K562 (cell line): ENCODE measurements around the gene JDP2. TPM values are rescaled to one million over a fixed set of nuclear protein-coding genes. Genes with fewer than 3 reads are reported as not detected.

Experiments
- ATAC-seq: fragments of 200-7000 bp; cut with Tn5 transposase; 3 replicates; pipeline ENCODE4 v1.9.1; 2020; ENCODE audit warnings: moderate library complexity
- BruUV-seq: library from RNA; stranded (reverse); fragments of 400-500 nt; replicated peaks from 2 replicates; lab custom pipeline; 2021; lab: Mats Ljungman, UMichigan
- CTCF ChIA-PET: fragments of 300-600 bp; formaldehyde crosslinking; extraction: SDS; loops from one replicate; lab custom pipeline; 2021; ENCODE audit warnings: low intra/inter-chr PET ratio; lab: Yijun Ruan, JAX
- POLR2A ChIA-PET: fragments of 300-600, 350-650 bp; sonication (Branson Sonifier 250); formaldehyde crosslinking; extraction: SDS; loops from one replicate; lab custom pipeline; 2021; ENCODE audit warnings: antibody characterized with exemption, inconsistent platforms; lab: Yijun Ruan, JAX
- DNase-seq, 4 experiments: peaks; one replicate each; pipeline versions ENCODE4 v3.0.0 to v3.0.0-alpha.2; 2011 to 2018; ENCODE audit warnings: low spot score in 3 of 4, mixed read lengths in 3 of 4; ENCODE audit errors: extremely low read depth in 1 of 4
- FAIRE-seq: peaks from 2 replicates; lab custom pipeline; 2011; peaks lifted over from hg19 to GRCh38; lab: Jason Lieb, UNC
- H2AFZ ChIP-seq: 2 replicates; pipeline ENCODE4 v1.6.0; 2011; ENCODE audit warnings: low read depth, low read length, control low read depth, inconsistent platforms
- H3K27ac ChIP-seq: fragments of 200-600 bp; 3 replicates; pipeline ENCODE4 v1.8.0; 2011; ENCODE audit warnings: low read depth, mild to moderate bottlenecking, control low read depth, inconsistent platforms, low read length, moderate library complexity, mixed read lengths; ENCODE audit errors: extremely low read depth
- H3K27me3 ChIP-seq, 2 experiments: fragments of 300-600 bp in 1 of 2; 2 replicates in 1 of 2; 3 replicates in 1 of 2; pipeline versions ENCODE4 v1.6.0 to v1.8.0; 2011; ENCODE audit warnings: inconsistent platforms in 2 of 2, low read length in 2 of 2, mild to moderate bottlenecking in 1 of 2, mixed read lengths in 1 of 2, moderate library complexity in 1 of 2; ENCODE audit not compliant: control insufficient read depth in 2 of 2, insufficient read depth in 2 of 2
- H3K36me3 ChIP-seq: fragments of 300-600 bp; 3 replicates; pipeline ENCODE4 v1.8.0; 2011; ENCODE audit warnings: mild to moderate bottlenecking, low read length, inconsistent platforms; ENCODE audit not compliant: control insufficient read depth, insufficient read depth
- H3K4me1 ChIP-seq, 2 experiments: fragments of 200-600 bp in 1 of 2; replicated peaks in 1 of 2; 2 replicates in 1 of 2; 3 replicates in 1 of 2; pipeline versions ENCODE4 v1.5.1 to v1.8.0; 2011; ENCODE audit warnings: inconsistent platforms in 2 of 2, low read length in 2 of 2, mild to moderate bottlenecking in 1 of 2, mixed read lengths in 1 of 2, moderate library complexity in 1 of 2; ENCODE audit not compliant: control insufficient read depth in 2 of 2, insufficient read depth in 2 of 2
- H3K4me2 ChIP-seq: 2 replicates; pipeline ENCODE4 v1.6.1; 2011; ENCODE audit warnings: low read length, control low read depth, inconsistent platforms, mixed read lengths; ENCODE audit not compliant: insufficient read depth
- H3K4me3 ChIP-seq: fragments of 200-600 bp; sonication (generic), shearing (Covaris generic); 2 replicates; pipeline ENCODE4 v1.5.1; 2016; ENCODE audit warnings: control low read depth, inconsistent platforms
- H3K79me2 ChIP-seq: fragments of 200-600 bp; 3 replicates; pipeline ENCODE4 v1.8.0; 2011; ENCODE audit warnings: low read length, inconsistent platforms; ENCODE audit not compliant: control insufficient read depth, insufficient read depth
- H3K9ac ChIP-seq, 2 experiments: 2 replicates each; pipeline versions ENCODE4 v1.6.0 to v1.6.1; 2011; ENCODE audit warnings: low read depth in 2 of 2, low read length in 2 of 2, control low read depth in 1 of 2, inconsistent platforms in 1 of 2, mild to moderate bottlenecking in 1 of 2, mixed read lengths in 1 of 2; ENCODE audit not compliant: insufficient read depth in 1 of 2
- H3K9me1 ChIP-seq: one replicate; pipeline ENCODE4 v1.6.0; 2011; ENCODE audit warnings: inconsistent platforms, mild to moderate bottlenecking, low read length, moderate library complexity; ENCODE audit not compliant: control insufficient read depth, insufficient read depth
- H3K9me3 ChIP-seq: replicated peaks from 2 replicates; pipeline ENCODE4 v1.5.1; 2011; ENCODE audit warnings: low read depth, low read length, inconsistent platforms; ENCODE audit not compliant: control insufficient read depth, insufficient read depth
- H4K20me1 ChIP-seq: replicated peaks from 2 replicates; pipeline ENCODE4 v1.6.1; 2011; ENCODE audit warnings: low read length, inconsistent platforms, mixed read lengths; ENCODE audit not compliant: control insufficient read depth, insufficient read depth
- CBX2 ChIP-seq: fragments of 200-600 bp; sonication (generic); IDR thresholded peaks from one replicate; pipeline ENCODE4 v1.6.1; 2012; ENCODE audit warnings: mild to moderate bottlenecking, low read length, inconsistent platforms; ENCODE audit not compliant: insufficient read depth, poor library complexity, severe bottlenecking
- EGR1 ChIP-seq: fragments of 450-650 bp; conservative IDR thresholded peaks from 2 replicates; pipeline ENCODE4 v1.6.1; 2017; ENCODE audit warnings: mild to moderate bottlenecking
- GABPB1 ChIP-seq: sonication (generic); formaldehyde crosslinking; IDR thresholded peaks from 2 replicates; pipeline ENCODE4 v1.8.0; 2022; ENCODE audit warnings: mild to moderate bottlenecking, missing genetic modification reagents
- KLF1 ChIP-seq: fragments of 450-650 bp; IDR thresholded peaks from 2 replicates; pipeline ENCODE4 v1.6.1; 2016; ENCODE audit warnings: missing genetic modification characterization, missing compliant biosample characterization
- MIER1 ChIP-seq: fragments of 450-650 bp; IDR thresholded peaks from 2 replicates; pipeline ENCODE4 v1.6.1; 2016; ENCODE audit warnings: antibody characterized with exemption, mild to moderate bottlenecking, low read depth
- NFE2 ChIP-seq: IDR thresholded peaks from 2 replicates; pipeline ENCODE4 v1.6.1; 2014; ENCODE audit warnings: antibody characterized with exemption, low read depth
- NR2F6 ChIP-seq: fragments of 450-650 bp; formaldehyde crosslinking; IDR thresholded peaks from 2 replicates; pipeline ENCODE4 v1.4.0; 2020; ENCODE audit warnings: mild to moderate bottlenecking
- PKNOX1 ChIP-seq: fragments of 450-650 bp; IDR thresholded peaks from 2 replicates; pipeline ENCODE4 v1.6.1; 2016
- RB1 ChIP-seq: fragments of 450-650 bp; IDR thresholded peaks from 2 replicates; pipeline ENCODE4 v1.6.1; 2017; ENCODE audit warnings: low read depth, mild to moderate bottlenecking
- TCF3 ChIP-seq: sonication (generic); formaldehyde crosslinking; IDR thresholded peaks from 2 replicates; pipeline ENCODE4 v1.4.0; 2020; ENCODE audit warnings: mild to moderate bottlenecking, missing genetic modification reagents
- THRB ChIP-seq: fragments of 450-650 bp; formaldehyde crosslinking; conservative IDR thresholded peaks from 2 replicates; pipeline ENCODE4 v1.4.0; 2022; ENCODE audit warnings: mild to moderate bottlenecking, missing genetic modification characterization
- YY1 ChIP-seq, 3 experiments: IDR thresholded peaks; 2 replicates each; pipeline ENCODE4 v1.6.1; 2011; ENCODE audit warnings: low read length in 2 of 3, mild to moderate bottlenecking in 2 of 3, moderate library complexity in 2 of 3, borderline replicate concordance in 1 of 3, control low read depth in 1 of 3, low read depth in 1 of 3; ENCODE audit not compliant: insufficient read depth in 3 of 3, insufficient replicate concordance in 2 of 3, control insufficient read depth in 1 of 3, insufficient read length in 1 of 3; ENCODE audit errors: extremely low read depth in 1 of 3
- ZBTB34 ChIP-seq: fragments of 250-450 bp; sonication (Bioruptor Pico); IDR thresholded peaks from 2 replicates; pipeline ENCODE4 v1.8.0; 2021; ENCODE audit warnings: mild to moderate bottlenecking, moderate library complexity
- ZKSCAN1 ChIP-seq: fragments of 150-350 bp; IDR thresholded peaks from 2 replicates; pipeline ENCODE4 v1.6.1; 2016; ENCODE audit warnings: low read depth, low read length
- WGBS: fragments of 100-300 bp; shearing (Covaris generic); methylation state at CpG from one replicate; pipeline ENCODE4 v1.1.6; 2016; ENCODE audit warnings: low coverage, mixed read lengths; ENCODE audit not compliant: insufficient coverage; ENCODE audit errors: missing lambda C conversion rate; 5-methylcytosine and 5-hydroxymethylcytosine counted together
- in situ Hi-C: fragments of 300-500 bp; cut with MboI; formaldehyde crosslinking; loops from 4 replicates; pipeline ENCODE4 v1.15.0; 2018; ENCODE audit warnings: inconsistent platforms, mixed read lengths
- intact Hi-C: fragments of 100-400 bp; cut with micrococcal nuclease; formaldehyde crosslinking; loops from 2 replicates; pipeline ENCODE4 v1.14.2; 2022
- polyA plus RNA-seq, 8 experiments: library from polyadenylated mRNA; depleted of rRNA in 4 of 8; stranded (reverse) in 5 of 8; unstranded in 3 of 8; fragments of >200 nt; fragmentation: Nextera tagmentation in 2 of 8; fragmentation: Illumina TruSeq in 1 of 8; extraction: Ambion mirVana in 2 of 8; extraction: Trizol in 1 of 8; gene quantifications; 2 replicates each; pipeline versions ENCODE4 v1.2.1 to v1.2.3, GENCODE V29; 2011 to 2014; ENCODE audit warnings: inconsistent platforms in 1 of 8, missing spikeins in 1 of 8
- total RNA-seq, 7 experiments: library from RNA; depleted of rRNA in 6 of 7; stranded (reverse); fragments of >200 nt in 6 of 7; fragmentation: Illumina TruSeq in 2 of 7; extraction: Trizol in 2 of 7; gene quantifications; 2 replicates each; pipeline versions ENCODE4 v1.2.1 to v1.2.3, GENCODE V29; 2011 to 2021; ENCODE audit warnings: low replicate concordance in 1 of 7
- TF ChIP-seq, protein P1 (sequence below): sonication (generic); formaldehyde crosslinking; IDR thresholded peaks from 2 replicates; pipeline ENCODE4 v1.8.1; 2023; ENCODE audit warnings: mild to moderate bottlenecking, missing genetic modification reagents

The JDP2 gene
- total and polyA plus RNA-seq, 9 of the 15 experiments (the other 6 are each of a cell fraction or from before 2014, with no cell fraction given), result 0.27 to 13.8 (median 3.1) TPM

DNA sequence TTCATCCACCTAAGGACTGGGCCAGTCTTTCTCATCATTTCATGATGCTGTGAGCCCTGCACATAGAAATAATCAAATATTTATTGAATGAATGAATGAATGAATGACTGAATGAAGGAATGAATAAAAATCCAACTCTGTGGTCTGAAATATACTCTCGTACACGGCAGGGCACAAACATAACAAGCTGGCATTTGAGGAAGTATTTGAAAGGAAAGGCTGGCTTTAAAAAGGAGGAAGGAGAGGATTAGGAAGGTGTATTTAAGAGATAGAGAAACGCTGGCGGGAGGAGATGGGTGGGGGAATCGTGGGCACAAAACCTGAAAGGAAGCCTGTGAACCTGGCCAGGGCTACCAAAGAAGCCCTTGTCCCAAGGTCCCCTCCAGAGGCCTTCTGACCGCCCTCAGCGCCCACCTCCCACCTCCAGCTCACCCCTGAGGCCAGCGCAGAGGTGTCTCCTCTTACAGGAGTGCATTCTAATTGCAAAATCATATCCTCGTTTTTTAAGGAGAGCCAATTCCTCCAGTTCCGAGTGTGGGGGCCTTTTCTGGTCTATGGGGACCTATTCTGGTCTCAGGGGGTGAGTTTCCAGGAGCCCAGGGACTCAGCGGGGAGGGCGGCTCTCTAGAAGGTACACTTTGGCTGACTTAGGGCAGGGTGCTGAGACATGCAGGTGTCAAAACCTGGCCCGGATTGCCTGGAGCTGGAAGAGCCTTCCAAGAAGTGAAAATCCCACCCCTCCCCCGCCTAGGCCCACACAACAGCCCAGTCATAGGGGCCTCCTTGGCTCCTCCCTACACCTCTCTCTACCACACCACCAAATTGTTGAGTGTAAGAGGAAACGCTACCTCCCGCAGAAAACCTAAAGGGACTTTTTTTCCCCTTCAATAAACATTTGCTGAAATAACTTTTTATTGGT, 8.7 kb upstream of the JDP2 start:
- FAIRE-seq (peak; percentile 86), ATAC-seq (peak; percentile 96), DNase-seq (peak; percentile 63 to 85 (median 72))
- CTCF ChIA-PET, result no interaction called here
- Histone ChIP-seq H3K79me2 (no peaks in the 10 kb centered on the region), H3K36me3 (no peaks in the 10 kb centered on the region), H3K27ac (peak overlapping the region; percentile 65), H3K27me3 (no peaks in the 10 kb centered on the region), H3K9ac (peak overlapping the region; percentile 65 to 90), H3K4me3 (peak overlapping the region; percentile 28), H3K9me3 (no peaks in the 10 kb centered on the region), H3K4me2 (peak overlapping the region; percentile 72), H4K20me1 (no peaks in the 10 kb centered on the region), H3K4me1 (peaks cover 6 to 15% of the 10 kb centered on the region in 2 experiments; a peak in 3 of 5 replicates), H3K9me1 (no peaks in the 10 kb centered on the region), H2AFZ (peak overlapping the region; percentile 86)
- 6% methylated on average over 14 of the region's 16 CpGs for WGBS
- intact Hi-C loops (no loop called here), in situ Hi-C loops (no loop called here)
- BruUV-seq, result no TSS peak
- POLR2A ChIA-PET, result interaction anchor here (0.6 to 1.3 kb wide), 3 partner anchors 9 to 19 kb away, joined by 3 to 4 read pairs (median 3); partner anchors contain the start of gene JDP2
- TF ChIP-seq ZBTB34 (CRISPR knock-in tag) (no peak), KLF1 (tag) (no peak), EGR1 (peak; percentile 62), RB1 (0 out of 2 replicates have a peak, but pooled peaks have one; percentile 22), NFE2 (peak; percentile 56), PKNOX1 (peak; percentile 25; the same call in 1 of the 2 replicates), THRB (CRISPR knock-in tag) (no peak), CBX2 (no peak), TCF3 (0 out of 2 replicates have a peak, but pooled peaks have one; percentile 21), YY1 (IDR thresholded peaks at IDR 0.05; ENCODE audit: borderline replicate concordance in 1 of 3, control insufficient read depth in 1 of 3, extremely low read depth in 1 of 3, insufficient read depth in 3 of 3, insufficient read length in 1 of 3, insufficient replicate concordance in 2 of 3, low read depth in 1 of 3, low read length in 2 of 3) (no peak), MIER1 (peak; percentile 68; the same call in 1 of the 2 replicates), NR2F6 (no peak), ZKSCAN1 (no peak), GABPB1 (no peak)
- TF ChIP-seq, protein P1, sequence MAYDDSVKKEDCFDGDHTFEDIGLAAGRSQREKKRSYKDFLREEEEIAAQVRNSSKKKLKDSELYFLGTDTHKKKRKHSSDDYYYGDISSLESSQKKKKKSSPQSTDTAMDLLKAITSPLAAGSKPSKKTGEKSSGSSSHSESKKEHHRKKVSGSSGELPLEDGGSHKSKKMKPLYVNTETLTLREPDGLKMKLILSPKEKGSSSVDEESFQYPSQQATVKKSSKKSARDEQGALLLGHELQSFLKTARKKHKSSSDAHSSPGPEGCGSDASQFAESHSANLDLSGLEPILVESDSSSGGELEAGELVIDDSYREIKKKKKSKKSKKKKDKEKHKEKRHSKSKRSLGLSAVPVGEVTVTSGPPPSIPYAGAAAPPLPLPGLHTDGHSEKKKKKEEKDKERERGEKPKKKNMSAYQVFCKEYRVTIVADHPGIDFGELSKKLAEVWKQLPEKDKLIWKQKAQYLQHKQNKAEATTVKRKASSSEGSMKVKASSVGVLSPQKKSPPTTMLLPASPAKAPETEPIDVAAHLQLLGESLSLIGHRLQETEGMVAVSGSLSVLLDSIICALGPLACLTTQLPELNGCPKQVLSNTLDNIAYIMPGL (CRISPR knock-in tag), result no peak
